Measurements from ENCODE around the gene NRARP. TPM values are rescaled to one million over a fixed set of nuclear protein-coding genes. Genes with fewer than 3 reads are reported as not detected.

The NRARP gene
- total and polyA plus RNA-seq, 10 of the 15 experiments (the other 5 are each of a cell fraction or from before 2014, with no cell fraction given) = 0.06 to 9.2 (median 2.2) TPM; not detected in 2

DNA sequence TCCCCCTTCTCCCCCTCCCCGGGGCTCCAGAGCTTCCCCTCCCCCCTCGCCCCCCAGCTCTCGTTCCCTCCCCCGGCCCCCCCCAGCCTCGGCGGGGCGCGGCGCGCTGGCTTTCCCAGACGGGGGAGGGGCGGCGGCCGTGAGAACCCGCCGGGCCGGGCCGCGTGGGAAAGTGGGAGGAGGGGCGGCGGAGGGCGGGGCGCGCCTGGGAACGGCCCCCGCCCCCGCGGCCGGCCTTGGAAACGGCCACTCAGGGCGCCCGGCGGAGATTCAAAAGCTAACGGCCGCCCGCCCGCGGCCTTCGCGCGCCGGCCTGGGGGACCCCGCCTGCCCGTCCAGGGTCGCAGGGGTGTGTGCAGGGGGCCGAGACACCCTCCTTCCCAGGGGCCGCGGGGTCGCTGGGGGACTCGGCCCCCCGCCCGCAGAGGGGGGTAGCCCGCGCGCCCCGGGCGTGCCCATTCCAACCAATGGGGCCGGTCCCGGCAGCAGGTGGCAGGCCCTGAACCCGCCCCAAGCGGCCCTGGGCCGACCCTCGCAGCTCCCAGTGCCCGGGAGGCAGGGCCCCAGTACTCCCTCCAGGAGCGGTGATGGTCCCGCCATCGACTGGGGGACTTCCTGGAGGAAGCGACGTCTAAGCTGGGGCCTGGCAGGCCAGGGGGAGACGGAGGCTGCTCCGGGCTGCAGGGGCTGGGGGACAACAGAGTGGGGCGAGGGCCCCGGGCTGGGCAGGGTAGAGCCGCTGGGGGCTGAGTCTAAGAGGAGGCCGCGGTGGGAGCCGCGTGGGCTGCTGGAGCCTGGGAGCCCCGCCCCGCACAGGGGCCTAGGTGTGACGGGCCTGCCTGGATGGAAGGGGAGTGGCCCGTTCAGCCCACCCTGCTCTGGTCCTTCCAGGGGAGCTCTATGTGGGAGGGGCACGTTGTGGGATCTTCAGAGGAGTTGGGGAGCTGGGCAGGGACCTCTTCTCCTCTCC is 14.2 kb upstream of the NRARP start (continued):
- TF ChIP-seq SUPT20H (IDR thresholded peaks at IDR 0.05; ENCODE audit: borderline replicate concordance, control insufficient read depth, low read depth, low read length) (no peak), PAX8 (IDR thresholded peaks at IDR 0.05) (no peak), NFXL1 (IDR thresholded peaks at IDR 0.05; ENCODE audit: borderline replicate concordance) (no peak), MEF2B (IDR thresholded peaks at IDR 0.05; ENCODE audit: partially characterized antibody, poor library complexity, severe bottlenecking) (peak; percentile 40), EED (IDR thresholded peaks at IDR 0.05; ENCODE audit: low read depth) (no peak), NR2F1 (conservative IDR thresholded peaks at IDR 0.05) (peak; percentile 74), KAT2A (conservative IDR thresholded peaks at IDR 0.05; ENCODE audit: control insufficient read depth, low read depth, low read length) (no peak), IRF4 (IDR thresholded peaks at IDR 0.05; ENCODE audit: low read depth, low read length) (no peak), SMAD1 (IDR thresholded peaks at IDR 0.05; ENCODE audit: low read depth, partially characterized antibody) (no peak), BRCA1 (IDR thresholded peaks at IDR 0.05; ENCODE audit: low read depth, low read length) (no peak), SP1 (IDR thresholded peaks at IDR 0.05; ENCODE audit: low read depth, low read length) (peak; percentile 43), NFIC (IDR thresholded peaks at IDR 0.05; ENCODE audit: low read depth, low read length) (no peak), RAD21 (IDR thresholded peaks at IDR 0.05; ENCODE audit: insufficient read depth, low read depth, low read length) (no peak), ESRRA (IDR thresholded peaks at IDR 0.05; ENCODE audit: low read length) (no peak), SREBF2 (IDR thresholded peaks at IDR 0.05; ENCODE audit: low read length) (no peak), BMI1 (IDR thresholded peaks at IDR 0.05; ENCODE audit: borderline replicate concordance) (no peak)
- TF ChIP-seq, protein P1, sequence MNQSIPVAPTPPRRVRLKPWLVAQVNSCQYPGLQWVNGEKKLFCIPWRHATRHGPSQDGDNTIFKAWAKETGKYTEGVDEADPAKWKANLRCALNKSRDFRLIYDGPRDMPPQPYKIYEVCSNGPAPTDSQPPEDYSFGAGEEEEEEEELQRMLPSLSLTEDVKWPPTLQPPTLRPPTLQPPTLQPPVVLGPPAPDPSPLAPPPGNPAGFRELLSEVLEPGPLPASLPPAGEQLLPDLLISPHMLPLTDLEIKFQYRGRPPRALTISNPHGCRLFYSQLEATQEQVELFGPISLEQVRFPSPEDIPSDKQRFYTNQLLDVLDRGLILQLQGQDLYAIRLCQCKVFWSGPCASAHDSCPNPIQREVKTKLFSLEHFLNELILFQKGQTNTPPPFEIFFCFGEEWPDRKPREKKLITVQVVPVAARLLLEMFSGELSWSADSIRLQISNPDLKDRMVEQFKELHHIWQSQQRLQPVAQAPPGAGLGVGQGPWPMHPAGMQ (IDR thresholded peaks at IDR 0.05; ENCODE audit: borderline replicate concordance) = no peak
- TF ChIP-seq, protein P2, sequence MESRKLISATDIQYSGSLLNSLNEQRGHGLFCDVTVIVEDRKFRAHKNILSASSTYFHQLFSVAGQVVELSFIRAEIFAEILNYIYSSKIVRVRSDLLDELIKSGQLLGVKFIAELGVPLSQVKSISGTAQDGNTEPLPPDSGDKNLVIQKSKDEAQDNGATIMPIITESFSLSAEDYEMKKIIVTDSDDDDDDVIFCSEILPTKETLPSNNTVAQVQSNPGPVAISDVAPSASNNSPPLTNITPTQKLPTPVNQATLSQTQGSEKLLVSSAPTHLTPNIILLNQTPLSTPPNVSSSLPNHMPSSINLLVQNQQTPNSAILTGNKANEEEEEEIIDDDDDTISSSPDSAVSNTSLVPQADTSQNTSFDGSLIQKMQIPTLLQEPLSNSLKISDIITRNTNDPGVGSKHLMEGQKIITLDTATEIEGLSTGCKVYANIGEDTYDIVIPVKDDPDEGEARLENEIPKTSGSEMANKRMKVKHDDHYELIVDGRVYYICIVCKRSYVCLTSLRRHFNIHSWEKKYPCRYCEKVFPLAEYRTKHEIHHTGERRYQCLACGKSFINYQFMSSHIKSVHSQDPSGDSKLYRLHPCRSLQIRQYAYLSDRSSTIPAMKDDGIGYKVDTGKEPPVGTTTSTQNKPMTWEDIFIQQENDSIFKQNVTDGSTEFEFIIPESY (IDR thresholded peaks at IDR 0.05) = no peak
- TF ChIP-seq, protein P3, sequence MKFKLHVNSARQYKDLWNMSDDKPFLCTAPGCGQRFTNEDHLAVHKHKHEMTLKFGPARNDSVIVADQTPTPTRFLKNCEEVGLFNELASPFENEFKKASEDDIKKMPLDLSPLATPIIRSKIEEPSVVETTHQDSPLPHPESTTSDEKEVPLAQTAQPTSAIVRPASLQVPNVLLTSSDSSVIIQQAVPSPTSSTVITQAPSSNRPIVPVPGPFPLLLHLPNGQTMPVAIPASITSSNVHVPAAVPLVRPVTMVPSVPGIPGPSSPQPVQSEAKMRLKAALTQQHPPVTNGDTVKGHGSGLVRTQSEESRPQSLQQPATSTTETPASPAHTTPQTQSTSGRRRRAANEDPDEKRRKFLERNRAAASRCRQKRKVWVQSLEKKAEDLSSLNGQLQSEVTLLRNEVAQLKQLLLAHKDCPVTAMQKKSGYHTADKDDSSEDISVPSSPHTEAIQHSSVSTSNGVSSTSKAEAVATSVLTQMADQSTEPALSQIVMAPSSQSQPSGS (IDR thresholded peaks at IDR 0.05; ENCODE audit: low read length) = no peak
- TF ChIP-seq, protein P4, sequence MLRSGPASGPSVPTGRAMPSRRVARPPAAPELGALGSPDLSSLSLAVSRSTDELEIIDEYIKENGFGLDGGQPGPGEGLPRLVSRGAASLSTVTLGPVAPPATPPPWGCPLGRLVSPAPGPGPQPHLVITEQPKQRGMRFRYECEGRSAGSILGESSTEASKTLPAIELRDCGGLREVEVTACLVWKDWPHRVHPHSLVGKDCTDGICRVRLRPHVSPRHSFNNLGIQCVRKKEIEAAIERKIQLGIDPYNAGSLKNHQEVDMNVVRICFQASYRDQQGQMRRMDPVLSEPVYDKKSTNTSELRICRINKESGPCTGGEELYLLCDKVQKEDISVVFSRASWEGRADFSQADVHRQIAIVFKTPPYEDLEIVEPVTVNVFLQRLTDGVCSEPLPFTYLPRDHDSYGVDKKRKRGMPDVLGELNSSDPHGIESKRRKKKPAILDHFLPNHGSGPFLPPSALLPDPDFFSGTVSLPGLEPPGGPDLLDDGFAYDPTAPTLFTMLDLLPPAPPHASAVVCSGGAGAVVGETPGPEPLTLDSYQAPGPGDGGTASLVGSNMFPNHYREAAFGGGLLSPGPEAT (IDR thresholded peaks at IDR 0.05; ENCODE audit: low read depth) = no peak
- TF ChIP-seq, protein P5, sequence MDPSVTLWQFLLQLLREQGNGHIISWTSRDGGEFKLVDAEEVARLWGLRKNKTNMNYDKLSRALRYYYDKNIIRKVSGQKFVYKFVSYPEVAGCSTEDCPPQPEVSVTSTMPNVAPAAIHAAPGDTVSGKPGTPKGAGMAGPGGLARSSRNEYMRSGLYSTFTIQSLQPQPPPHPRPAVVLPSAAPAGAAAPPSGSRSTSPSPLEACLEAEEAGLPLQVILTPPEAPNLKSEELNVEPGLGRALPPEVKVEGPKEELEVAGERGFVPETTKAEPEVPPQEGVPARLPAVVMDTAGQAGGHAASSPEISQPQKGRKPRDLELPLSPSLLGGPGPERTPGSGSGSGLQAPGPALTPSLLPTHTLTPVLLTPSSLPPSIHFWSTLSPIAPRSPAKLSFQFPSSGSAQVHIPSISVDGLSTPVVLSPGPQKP (IDR thresholded peaks at IDR 0.05; ENCODE audit: low read depth, low read length) = no peak

All from GM12878 (cell line).